Activated CD4-positive, alpha-beta memory T cell treated with anti-CD3 and anti-CD28 coated beads, Interleukin-2, amount 10 ng/mL, durations not matched to agents 7 days and 5 days (primary cell): ENCODE results near the gene OPALIN. TPM values are rescaled to one million over a fixed set of nuclear protein-coding genes. Genes with fewer than 3 reads are reported as not detected.

Experiments
- CTCF ChIA-PET: fragments of 350-600 bp; sonication (Branson Sonifier 250); formaldehyde crosslinking; loops from one replicate; lab custom pipeline; 2021; ENCODE audit warnings: antibody characterized with exemption, inconsistent platforms; lab: Charles Lee
- POLR2A ChIA-PET: fragments of 350-600 bp; sonication (Branson Sonifier 250); formaldehyde crosslinking; loops from one replicate; lab custom pipeline; 2021; ENCODE audit warnings: antibody characterized with exemption; lab: Charles Lee
- DNase-seq: peaks from one replicate; pipeline ENCODE4 v3.0.0-alpha.2; 2020
- H3K27ac Mint-ChIP-seq: one replicate; pipeline ENCODE4 v1.8.0; 2021; ENCODE audit warnings: mild to moderate bottlenecking, mixed read lengths
- H3K27me3 Mint-ChIP-seq: one replicate; pipeline ENCODE4 v1.8.0; 2021; ENCODE audit warnings: mixed read lengths
- H3K36me3 Mint-ChIP-seq: one replicate; pipeline ENCODE4 v1.8.0; 2021; ENCODE audit warnings: low read depth, mixed read lengths
- H3K4me1 Mint-ChIP-seq: one replicate; pipeline ENCODE4 v1.8.0; 2021; ENCODE audit warnings: mixed read lengths
- H3K4me3 Mint-ChIP-seq: one replicate; pipeline ENCODE4 v1.8.0; 2021; ENCODE audit warnings: mild to moderate bottlenecking, mixed read lengths
- H3K9me3 Mint-ChIP-seq: one replicate; pipeline ENCODE4 v1.8.0; 2021; ENCODE audit warnings: mixed read lengths
- total RNA-seq, 2 experiments: library from RNA; stranded (reverse); gene quantifications; one replicate each; pipeline ENCODE4 v1.2.3, GENCODE V29; 2021

Gene OPALIN
- total RNA-seq, 2 experiments from 2014 or later, result not detected

DNA sequence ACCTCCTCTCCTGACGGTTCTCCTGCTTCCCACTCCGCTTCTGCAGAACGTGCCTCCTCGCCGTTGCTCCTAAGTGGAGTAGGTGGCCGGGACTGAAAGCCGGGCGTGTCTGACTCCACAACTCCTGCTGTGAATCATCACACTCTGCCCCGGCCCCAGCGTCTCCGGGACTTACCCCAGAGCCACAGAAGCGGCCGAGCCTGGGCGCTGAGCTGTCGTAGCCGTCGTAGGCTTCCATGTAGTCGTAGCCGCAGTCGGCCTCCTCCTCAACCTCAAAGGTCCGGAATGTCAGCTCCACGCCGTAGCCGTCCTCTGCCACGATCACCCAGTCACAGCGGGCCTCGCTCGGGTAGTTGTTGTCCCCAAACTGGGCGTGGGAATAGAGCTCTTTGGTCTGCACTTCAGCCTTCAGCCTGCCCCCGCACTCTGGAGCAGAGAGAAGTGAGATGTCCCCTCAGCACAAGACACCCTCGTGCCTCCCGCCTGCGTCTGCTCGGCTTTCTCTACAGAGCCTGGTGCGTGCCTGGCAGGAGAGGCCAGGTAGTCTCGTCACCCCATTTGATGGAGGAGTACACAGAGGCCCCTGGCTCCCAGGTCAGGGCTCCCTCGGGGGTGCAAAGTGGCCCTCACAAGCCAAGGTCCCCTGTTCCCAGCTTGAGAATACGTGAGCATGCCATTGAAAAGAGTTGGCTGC lies 11.2 kb upstream of the OPALIN start:
- Mint-ChIP-seq H3K27me3 (peaks cover 16% of the 10 kb centered on the region), H3K4me1 (peaks cover 8% of the 10 kb centered on the region), H3K27ac (no peak overlapping the region), H3K9me3 (no peaks in the 10 kb centered on the region), H3K36me3 (no peaks in the 10 kb centered on the region), H3K4me3 (no peak overlapping the region)
- ChIA-PET CTCF (interaction anchor here (0.9 to 2.4 kb wide), 12 partner anchors 8 to 361 kb away, joined by 3 to 10 read pairs (median 4); partner anchors contain the start of genes OPALIN and TLL2), POLR2A (no interaction called here)
- DNase-seq, result no peak

DNA sequence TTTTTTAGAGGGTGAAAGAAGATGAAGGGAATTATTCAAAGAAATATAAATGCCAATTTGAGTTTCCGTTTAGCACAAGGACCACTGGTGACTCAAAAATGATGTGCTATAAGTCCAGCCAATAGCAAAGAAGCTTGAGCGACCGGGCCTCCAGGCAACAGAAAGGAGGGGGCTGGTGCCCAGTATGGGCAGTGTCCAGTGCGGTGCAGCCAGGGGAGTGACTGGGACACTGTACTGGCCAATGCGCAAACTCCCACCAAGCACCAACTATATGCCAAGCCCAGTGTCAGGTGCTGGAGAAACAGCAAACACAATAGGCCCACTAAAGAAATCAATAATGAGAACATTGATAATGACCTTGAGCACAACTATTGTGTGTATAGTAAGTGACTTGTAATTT lies 10.2 kb upstream of the OPALIN start:
- Mint-ChIP-seq H3K9me3 (no peaks in the 10 kb centered on the region), H3K4me3 (no peak overlapping the region), H3K4me1 (no peaks in the 10 kb centered on the region), H3K27ac (no peak overlapping the region), H3K27me3 (peaks cover 6% of the 10 kb centered on the region), H3K36me3 (no peaks in the 10 kb centered on the region)
- ChIA-PET POLR2A (no interaction called here), CTCF (no interaction called here)
- DNase-seq, result no peak

DNA sequence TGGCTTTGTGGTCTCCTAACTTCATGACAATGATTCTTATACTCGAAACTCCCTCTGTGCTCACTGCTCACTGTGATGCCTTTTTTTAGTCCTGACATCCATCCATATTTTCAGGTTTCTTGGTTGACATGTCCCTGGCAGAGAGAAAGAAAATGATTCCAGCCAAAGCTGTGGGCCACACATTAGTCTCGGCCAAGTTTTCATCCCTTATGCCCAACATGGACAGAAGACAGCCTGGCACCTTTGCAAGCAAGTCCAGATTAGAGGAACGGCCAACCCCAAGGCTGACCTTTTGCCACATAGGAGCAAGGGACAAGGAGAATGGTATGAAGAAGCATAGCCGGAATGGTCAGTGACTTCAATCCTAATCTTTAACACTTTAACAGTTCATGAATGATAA lies 8.7 kb upstream of the OPALIN start:
- Mint-ChIP-seq H3K27me3 (peaks cover 5% of the 10 kb centered on the region), H3K4me3 (no peak overlapping the region), H3K27ac (no peak overlapping the region), H3K4me1 (no peaks in the 10 kb centered on the region), H3K36me3 (no peaks in the 10 kb centered on the region), H3K9me3 (no peaks in the 10 kb centered on the region)
- POLR2A ChIA-PET, result no interaction called here
- DNase-seq, result no peak
- CTCF ChIA-PET, result interaction anchor here (4.5 kb wide), 1 partner anchor 7 kb away, joined by 24 read pairs; no protein-coding TSS in a partner anchor

DNA sequence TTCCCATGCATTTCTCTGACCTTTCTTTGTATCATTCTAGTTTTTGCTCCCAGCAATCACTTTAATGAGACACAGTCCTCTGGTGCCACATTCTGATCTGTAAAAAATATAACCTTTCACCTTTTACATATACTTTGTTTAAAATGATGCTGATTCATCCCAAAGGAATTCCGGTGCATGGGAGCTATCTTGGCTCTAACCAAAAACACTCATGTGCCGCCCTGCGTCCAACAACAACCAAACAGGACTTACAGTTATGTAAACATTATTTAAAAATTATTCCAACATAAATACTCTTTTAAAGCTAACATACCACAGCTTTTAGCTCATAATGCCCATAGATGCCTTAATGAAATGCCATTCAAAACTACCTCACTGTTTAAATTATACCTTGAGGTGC lies 7.7 kb upstream of the OPALIN start:
- ChIA-PET CTCF (interaction anchor here (0.6 to 4.5 kb wide), 3 partner anchors 8 to 540 kb away, joined by 4 to 24 read pairs (median 5); no protein-coding TSS in a partner anchor), POLR2A (no interaction called here)
- Mint-ChIP-seq H3K27me3 (peaks cover 5% of the 10 kb centered on the region), H3K4me1 (no peaks in the 10 kb centered on the region), H3K4me3 (no peak overlapping the region), H3K27ac (no peak overlapping the region), H3K9me3 (no peaks in the 10 kb centered on the region), H3K36me3 (no peaks in the 10 kb centered on the region)
- DNase-seq, result no peak

DNA sequence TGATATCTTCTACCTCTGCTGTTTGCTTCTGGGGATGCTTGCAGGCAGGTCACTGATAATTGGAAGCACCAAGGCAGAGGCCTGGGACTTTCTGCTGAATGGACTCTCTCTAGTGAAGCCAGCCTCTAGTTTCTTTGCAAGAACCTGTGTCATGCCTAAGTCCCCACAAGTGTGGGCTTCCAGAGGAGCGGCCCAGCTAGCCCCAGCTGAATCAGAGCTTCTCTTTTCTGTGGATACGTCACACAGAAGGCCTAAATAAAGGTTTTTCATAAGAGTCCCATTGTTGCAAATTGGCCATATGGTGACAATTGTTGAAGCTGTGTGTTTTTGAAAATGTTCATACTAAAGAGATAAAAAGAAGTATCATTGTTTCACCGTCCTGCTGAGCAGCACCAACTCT lies 6.8 kb upstream of the OPALIN start:
- no peak overlapping the region for H3K27ac Mint-ChIP-seq
- no peak for DNase-seq
- POLR2A ChIA-PET, result no interaction called here
- no peaks in the 10 kb centered on the region for H3K36me3 Mint-ChIP-seq
- peaks cover 5% of the 10 kb centered on the region for H3K27me3 Mint-ChIP-seq
- CTCF ChIA-PET, result interaction anchor here (0.6 to 4.5 kb wide), 3 partner anchors 9 to 636 kb away, joined by 3 to 24 read pairs (median 4); no protein-coding TSS in a partner anchor
- no peaks in the 10 kb centered on the region for H3K9me3 Mint-ChIP-seq
- H3K4me3 Mint-ChIP-seq, result no peak overlapping the region
- H3K4me1 Mint-ChIP-seq, result no peaks in the 10 kb centered on the region

DNA sequence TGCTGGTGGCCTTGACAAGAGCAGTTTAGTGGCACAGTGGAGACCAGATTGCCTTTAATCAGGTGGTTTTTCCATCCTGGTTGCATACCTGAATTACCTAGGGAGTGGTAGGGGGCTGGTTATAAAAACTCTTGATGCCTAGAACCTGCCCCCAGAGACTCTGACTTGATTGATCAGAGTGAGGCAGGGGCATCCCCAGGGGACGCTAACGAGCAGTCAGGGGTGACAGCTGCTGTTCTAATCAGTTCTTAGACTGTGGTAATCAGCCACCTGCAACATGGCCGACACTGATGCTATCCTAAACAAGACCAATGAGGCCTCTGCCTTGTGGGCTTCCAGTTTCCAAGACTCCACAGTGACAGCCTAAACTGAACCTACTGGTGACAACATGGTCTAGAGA lies 2.0 kb upstream of the OPALIN start:
- Mint-ChIP-seq H3K4me3 (no peak overlapping the region), H3K9me3 (no peaks in the 10 kb centered on the region), H3K36me3 (no peaks in the 10 kb centered on the region), H3K27ac (no peak overlapping the region), H3K27me3 (peaks cover 29% of the 10 kb centered on the region), H3K4me1 (no peaks in the 10 kb centered on the region)
- no peak for DNase-seq
- POLR2A ChIA-PET, result no interaction called here
- CTCF ChIA-PET, result no interaction called here

DNA sequence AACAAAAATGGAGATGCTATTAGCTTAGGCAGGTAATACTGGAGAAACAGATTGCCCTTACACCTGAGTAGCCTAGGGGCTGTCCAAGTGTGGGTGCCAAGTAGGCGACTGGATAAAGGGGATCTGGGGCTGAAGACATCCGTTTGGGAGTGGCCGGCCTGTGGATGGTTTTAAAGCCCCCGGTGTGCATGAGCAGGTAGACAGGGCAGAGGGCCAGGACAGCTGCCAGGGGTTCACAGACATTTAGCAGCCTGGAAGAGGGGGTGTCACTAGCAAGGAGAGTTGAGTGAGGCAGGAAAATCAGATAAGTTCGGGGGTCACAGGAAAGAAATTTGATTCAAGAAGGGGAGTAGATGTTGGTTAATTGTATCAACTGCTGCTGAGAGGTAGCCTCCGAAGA lies 1.5 kb upstream of the OPALIN start:
- ChIA-PET CTCF (no interaction called here), POLR2A (no interaction called here)
- Mint-ChIP-seq H3K27ac (no peak overlapping the region), H3K4me1 (no peaks in the 10 kb centered on the region), H3K9me3 (no peaks in the 10 kb centered on the region), H3K36me3 (no peaks in the 10 kb centered on the region), H3K27me3 (peaks cover 29% of the 10 kb centered on the region), H3K4me3 (no peak overlapping the region)
- DNase-seq, result no peak

DNA sequence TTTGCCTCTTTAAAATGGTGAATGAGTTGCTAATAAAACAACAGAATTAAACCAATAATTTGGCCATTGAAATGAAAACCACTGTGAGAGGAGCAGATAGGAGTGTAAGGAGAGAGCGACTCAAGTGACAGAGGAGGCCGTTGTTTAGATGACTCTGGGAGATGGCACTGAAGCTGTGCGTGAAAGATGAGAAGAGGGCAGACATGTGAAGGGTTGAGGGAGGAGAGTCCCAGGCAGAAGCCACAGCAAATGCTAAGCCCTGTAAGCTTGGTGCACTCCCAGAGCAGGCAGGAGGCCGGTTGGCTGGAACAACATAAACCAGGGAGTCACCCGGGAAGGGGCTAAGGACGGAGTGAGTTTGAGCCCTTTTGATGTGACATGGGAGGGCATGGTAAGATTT lies 814 bp upstream of the OPALIN start:
- no peaks in the 10 kb centered on the region for H3K9me3 Mint-ChIP-seq
- no peak overlapping the region for H3K4me3 Mint-ChIP-seq
- POLR2A ChIA-PET, result no interaction called here
- H3K27ac Mint-ChIP-seq, result no peak overlapping the region
- DNase-seq, result no peak
- no peaks in the 10 kb centered on the region for H3K4me1 Mint-ChIP-seq
- H3K36me3 Mint-ChIP-seq, result no peaks in the 10 kb centered on the region
- CTCF ChIA-PET, result no interaction called here
- peaks cover 29% of the 10 kb centered on the region for H3K27me3 Mint-ChIP-seq

DNA sequence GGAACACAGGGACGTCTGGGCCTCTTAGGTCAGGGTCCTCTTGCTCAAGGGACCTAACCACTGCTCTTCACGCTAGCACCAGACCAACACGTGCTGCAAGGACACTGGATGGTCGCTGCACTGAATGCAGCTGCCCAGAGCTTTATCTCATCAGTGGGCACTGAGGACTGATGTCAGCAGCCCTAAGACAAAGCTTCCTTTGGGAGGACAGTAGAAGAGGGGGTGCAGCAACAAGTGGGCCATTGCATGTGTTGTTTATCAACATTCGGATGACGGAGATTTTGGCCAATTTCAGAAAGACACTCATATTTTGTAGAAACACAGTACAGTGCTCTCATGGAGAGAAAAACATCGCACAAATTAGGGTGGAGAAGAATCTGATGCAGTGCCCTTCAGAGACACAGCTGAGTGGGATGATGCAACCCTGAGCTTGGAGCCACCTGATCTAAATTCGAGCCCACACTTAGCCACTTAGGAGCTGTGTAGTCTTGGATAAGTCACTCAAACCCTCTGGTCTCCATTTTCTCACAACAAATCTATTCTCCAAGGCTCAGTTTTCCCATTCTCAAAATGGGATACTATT lies 1.7 kb downstream of the OPALIN start:
- Mint-ChIP-seq H3K36me3 (no peaks in the 10 kb centered on the region), H3K27me3 (peaks cover 32% of the 10 kb centered on the region), H3K4me3 (no peak overlapping the region), H3K27ac (no peak overlapping the region), H3K9me3 (no peaks in the 10 kb centered on the region), H3K4me1 (no peaks in the 10 kb centered on the region)
- ChIA-PET CTCF (interaction anchor here (1.5 to 2.2 kb wide), 2 partner anchors 13 to 18 kb away, joined by 3 to 6 read pairs; no protein-coding TSS in a partner anchor), POLR2A (no interaction called here)
- no peak for DNase-seq

DNA sequence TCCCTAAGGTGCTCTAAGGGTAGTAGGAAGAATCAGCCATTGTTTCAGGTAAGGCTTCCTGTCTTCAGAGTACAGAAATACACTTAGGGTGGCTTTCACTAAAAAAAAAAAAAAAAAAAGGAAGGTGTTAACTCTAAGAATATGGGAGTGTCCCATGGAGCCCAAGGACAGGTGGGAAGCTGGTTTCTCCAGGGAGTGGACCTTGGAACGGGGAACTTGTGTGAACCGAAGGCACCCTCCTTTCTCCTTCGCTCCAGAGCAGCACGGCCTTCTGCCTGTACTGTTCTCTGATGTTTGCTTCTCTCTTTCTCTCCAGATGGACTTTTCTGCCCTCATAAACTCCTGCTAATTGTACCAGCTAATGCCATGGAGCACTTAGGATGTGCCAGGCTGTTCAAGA lies 6.2 kb downstream of the OPALIN start:
- Mint-ChIP-seq H3K9me3 (no peaks in the 10 kb centered on the region), H3K4me1 (no peaks in the 10 kb centered on the region), H3K27me3 (peaks cover 41% of the 10 kb centered on the region), H3K36me3 (no peaks in the 10 kb centered on the region), H3K27ac (no peak overlapping the region), H3K4me3 (no peak overlapping the region)
- ChIA-PET CTCF (no interaction called here), POLR2A (no interaction called here)
- DNase-seq, result no peak

DNA sequence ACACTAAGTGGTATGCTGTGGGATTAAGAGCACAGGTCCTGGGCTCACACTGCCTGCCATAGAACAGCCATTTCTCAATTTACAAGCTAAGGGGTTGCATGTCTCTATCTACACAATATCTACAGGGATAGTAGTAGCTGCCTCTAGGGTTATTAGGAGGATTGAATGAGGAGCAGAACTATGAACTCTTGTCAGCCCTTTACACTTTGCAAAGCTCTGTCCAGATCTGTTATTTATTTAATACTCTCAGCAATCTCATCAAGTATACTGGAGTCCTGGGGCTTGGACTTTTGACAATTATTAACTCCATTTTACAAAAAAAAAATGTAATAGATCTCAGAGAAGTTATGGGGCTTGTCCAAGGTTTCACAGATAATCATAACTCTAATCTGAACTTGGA lies 6.8 kb downstream of the OPALIN start:
- no peak for DNase-seq
- ChIA-PET POLR2A (interaction anchor here (0.6 kb wide), 1 partner anchor 159 kb away, joined by 3 read pairs; no protein-coding TSS in a partner anchor), CTCF (no interaction called here)
- Mint-ChIP-seq H3K4me1 (no peaks in the 10 kb centered on the region), H3K9me3 (no peaks in the 10 kb centered on the region), H3K4me3 (no peak overlapping the region), H3K36me3 (no peaks in the 10 kb centered on the region), H3K27ac (no peak overlapping the region), H3K27me3 (peaks cover 36% of the 10 kb centered on the region)

DNA sequence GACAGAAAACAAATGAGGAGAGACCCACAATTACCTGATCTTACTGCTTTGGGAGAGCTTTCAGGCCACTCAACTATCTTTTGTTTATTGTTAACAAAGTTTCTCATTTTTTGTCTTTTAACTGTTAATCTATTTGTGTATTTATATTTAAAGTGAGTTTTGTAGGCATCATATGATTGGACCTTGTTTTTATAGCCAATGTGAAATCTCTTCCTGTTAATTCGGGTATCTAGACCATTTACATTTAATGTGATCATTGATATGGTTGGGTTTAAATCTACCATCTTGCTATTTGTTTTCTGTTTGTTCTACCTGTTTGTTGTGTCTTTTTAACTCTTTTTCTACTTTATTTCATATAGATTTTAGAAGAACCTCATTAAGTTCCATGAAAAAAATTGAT lies 12.5 kb downstream of the OPALIN start:
- ChIA-PET POLR2A (no interaction called here), CTCF (no interaction called here)
- no peaks in the 10 kb centered on the region for H3K36me3 Mint-ChIP-seq
- no peak overlapping the region for H3K27ac Mint-ChIP-seq
- peaks cover 1% of the 10 kb centered on the region for H3K4me1 Mint-ChIP-seq
- peaks cover 4% of the 10 kb centered on the region for H3K9me3 Mint-ChIP-seq
- no peak overlapping the region for H3K4me3 Mint-ChIP-seq
- no peak for DNase-seq
- H3K27me3 Mint-ChIP-seq, result peaks cover 30% of the 10 kb centered on the region

DNA sequence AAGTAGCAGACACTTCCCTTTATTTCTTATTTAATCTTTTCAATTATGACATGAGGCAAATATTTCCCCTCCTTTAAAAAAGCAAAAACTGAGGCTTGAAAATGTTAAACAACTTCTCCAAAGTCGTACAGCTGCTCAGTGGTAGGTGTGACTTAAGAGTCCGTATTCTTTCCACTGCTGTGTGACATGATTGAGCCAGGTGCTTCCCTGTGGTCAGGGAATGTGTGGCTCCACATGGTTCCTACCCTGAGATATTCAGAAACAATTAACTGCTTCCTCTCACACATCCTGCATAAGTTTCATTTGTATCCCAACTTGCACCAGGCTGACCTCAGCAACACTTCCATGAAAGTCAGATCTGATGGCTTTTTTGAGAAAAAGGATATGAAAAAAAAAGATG lies 13.6 kb downstream of the OPALIN start:
- DNase-seq, result no peak
- ChIA-PET CTCF (no interaction called here), POLR2A (no interaction called here)
- H3K27me3 Mint-ChIP-seq, result peaks cover 26% of the 10 kb centered on the region
- H3K4me3 Mint-ChIP-seq, result no peak overlapping the region
- H3K4me1 Mint-ChIP-seq, result peaks cover 3% of the 10 kb centered on the region
- no peak overlapping the region for H3K27ac Mint-ChIP-seq
- no peaks in the 10 kb centered on the region for H3K36me3 Mint-ChIP-seq
- peaks cover 4% of the 10 kb centered on the region for H3K9me3 Mint-ChIP-seq

DNA sequence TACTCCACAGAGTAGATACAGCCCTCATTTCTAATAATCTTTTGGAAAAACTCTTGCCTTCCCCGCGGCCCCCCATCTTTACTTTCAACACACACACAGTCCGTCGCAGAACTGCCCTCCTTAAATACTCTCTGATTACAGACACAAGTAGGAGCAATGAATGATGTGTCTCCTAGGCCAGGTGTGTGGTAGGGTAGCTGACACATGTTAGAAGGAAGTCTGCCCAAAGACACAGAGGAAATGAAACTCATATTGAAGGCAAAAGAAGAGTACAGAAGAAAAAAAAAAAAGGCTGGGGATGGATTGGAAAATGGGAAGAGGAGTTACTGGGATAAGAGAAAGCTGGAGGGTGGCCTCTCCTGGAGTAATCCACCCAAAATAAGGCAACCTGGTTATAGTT lies 14.6 kb downstream of the OPALIN start:
- Mint-ChIP-seq H3K36me3 (no peaks in the 10 kb centered on the region), H3K9me3 (peaks cover 4% of the 10 kb centered on the region), H3K27ac (no peak overlapping the region), H3K4me3 (no peak overlapping the region), H3K4me1 (peaks cover 3% of the 10 kb centered on the region), H3K27me3 (peaks cover 19% of the 10 kb centered on the region)
- DNase-seq, result no peak
- ChIA-PET CTCF (no interaction called here), POLR2A (no interaction called here)
